Bone marrow (tissue), 2 donors: ENCODE results near the gene FUOM.
A peak's percentile ranks its signal among the peaks of the same experiment; 100 is the strongest.

Experiments
- DNase-seq, 2 donors: peaks; one replicate each; lab custom pipeline; 2025; lab: John Stamatoyannopoulos, UW

The FUOM gene

DNA sequence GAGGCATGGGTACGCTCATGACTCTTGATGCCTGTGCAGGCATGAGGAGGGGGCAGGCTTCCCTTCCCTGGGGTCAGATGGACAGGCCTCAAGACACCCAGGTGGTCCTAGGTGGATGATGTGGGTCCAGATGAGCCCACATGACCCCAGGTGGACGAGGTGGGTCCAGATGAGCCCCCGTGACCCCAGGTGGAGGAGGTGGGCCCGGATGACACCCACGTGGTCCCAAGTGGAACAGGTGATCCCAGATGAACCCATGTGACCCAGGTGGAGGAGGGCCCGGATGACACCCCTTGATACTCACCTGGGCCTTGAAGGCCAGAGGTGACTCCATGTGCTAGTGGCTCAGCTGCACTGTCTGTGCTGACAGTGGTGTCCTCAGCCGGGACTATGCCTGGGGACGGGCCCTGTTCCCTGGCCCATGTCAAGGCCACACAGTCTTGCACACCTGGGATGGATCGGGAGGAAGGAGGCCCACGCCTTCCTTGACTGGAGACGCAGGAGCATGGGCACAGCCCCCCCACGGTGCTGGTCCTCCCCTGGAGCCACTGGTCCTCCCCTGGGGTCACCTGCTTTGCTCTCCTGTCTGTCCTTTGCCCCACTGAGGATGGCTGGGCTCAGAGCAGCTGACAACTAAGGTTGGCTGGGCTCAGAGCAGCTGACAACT lies 7.4 kb downstream of the FUOM start:
- DNase-seq: no peak

- no peak for DNase-seq
Measured at GRCh38 chr10:133349577-133350011, 8.2 kb downstream of the FUOM start.

- DNase-seq: no peak
Measured at GRCh38 chr10:133349160-133349568, 8.7 kb downstream of the FUOM start.

GRCh38 chr10:133347710-133348517 lies 9.9 kb downstream of the FUOM start:
- no peak for DNase-seq

DNA sequence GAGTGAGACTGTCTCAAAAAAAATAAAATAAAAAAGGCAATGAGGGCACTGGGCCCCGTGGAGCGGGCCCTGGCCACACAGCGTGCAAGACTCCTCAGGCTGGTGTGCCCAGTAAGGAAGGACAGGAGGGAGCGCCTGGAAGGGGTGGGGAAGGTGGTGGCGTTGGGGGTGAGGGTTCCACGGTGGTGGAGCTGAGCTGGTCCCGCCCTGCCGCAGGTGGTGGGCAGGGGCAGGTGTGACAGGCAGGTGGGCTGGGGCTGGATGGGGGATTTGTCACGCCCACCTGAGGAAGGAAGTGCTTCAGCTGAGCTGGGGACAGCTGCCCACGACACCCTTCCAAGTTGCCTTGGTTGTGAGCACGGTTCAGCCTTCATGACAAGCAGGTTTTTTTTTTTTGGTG lies 11.4 kb downstream of the FUOM start:
- no peak for DNase-seq

GRCh38 chr10:133344236-133344635 lies 13.6 kb downstream of the FUOM start:
- no peak for DNase-seq

DNA sequence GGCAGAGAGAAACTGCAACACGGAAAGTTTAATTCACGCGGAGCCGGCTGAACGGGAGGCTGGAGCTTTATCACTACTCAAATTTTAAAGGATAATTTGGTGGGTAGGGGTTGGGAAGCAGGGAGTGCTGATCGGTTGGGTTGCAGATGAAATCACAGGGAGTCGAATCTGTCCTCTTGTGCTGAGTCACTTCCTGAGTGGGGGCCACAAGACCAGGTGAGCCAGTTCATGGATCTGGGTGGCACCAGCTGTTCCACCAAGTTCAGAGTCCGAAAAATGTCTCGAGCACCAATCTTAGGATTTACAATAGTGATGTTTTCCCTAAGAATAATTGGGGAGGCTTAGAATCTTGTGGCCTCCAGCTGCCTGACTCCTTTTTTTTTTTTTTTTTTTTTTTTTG lies 14.3 kb downstream of the FUOM start:
- no peak for DNase-seq

DNA sequence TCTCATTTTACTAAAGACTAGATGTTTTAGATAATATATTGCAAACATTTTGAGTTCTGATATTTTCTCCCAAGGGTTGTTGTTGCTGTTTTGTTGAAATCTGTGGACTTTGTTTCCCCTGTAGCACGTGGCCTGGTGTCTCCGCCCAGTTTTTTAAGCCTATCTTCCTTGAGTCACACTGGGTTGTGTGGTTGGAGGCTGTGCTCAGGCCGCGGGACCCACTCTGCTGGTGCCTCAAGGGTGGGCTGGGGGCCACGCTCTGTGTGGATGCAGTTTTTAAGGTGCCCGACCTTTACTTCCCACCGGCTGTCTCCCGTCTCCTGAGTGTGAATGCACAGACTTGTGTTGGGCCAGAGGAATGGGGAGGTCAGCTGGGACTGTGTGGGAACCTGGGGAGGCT lies 14.9 kb downstream of the FUOM start:
- DNase-seq: no peak

DNA sequence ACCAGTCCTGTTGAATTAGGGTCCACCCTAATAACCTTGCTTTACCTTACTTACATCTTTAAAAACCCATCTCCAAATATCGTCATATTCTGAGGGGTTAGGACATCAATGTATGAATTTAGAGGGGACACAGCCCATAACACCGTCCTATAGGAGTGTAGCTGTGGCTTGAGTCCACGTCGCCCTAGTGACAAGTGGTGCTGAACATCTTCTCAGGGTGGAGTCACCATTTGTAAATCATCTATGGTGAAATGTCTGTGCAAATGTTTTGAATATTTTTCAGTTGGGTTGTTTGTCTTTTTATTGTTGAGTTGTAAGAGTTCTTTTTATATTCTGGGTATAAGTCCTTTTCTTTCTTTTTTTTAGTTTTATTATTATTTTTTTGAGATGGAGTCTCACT lies 15.8 kb downstream of the FUOM start:
- DNase-seq: no peak

DNA sequence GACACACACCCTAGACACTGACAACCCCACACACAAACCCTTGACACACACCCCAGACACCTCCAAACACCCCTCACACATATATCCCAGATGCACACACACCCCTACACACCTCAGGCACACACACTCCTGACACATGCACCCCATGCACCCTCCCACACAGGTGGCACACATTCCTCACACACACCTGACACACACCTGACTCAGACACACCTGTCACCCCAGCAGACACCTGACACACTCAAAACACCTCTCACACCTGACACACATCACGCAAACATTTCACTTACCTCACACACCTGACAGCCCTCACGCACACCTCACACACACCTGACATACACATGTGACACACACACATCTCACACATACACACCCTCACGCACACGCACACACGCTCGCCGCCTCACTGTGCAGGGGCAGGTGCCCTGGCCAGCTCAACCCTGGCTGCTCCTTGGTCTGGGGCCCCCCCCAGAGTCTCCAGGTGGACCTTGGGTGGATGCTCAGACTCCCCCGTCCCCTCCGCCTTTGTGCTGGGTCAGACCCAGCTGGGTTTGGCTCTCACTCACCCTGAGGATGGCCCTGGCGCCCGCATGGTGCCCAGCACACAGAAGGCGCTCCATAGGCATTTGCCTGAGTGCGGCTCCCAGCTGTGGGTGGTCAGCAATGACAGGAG lies 18.0 kb downstream of the FUOM start:
- no peak for DNase-seq

- DNase-seq: no peak
Measured at GRCh38 chr10:133338080-133339071, 19.4 kb downstream of the FUOM start.

GRCh38 chr10:133337370-133337725 lies 20.5 kb downstream of the FUOM start:
- DNase-seq: no peak

DNA sequence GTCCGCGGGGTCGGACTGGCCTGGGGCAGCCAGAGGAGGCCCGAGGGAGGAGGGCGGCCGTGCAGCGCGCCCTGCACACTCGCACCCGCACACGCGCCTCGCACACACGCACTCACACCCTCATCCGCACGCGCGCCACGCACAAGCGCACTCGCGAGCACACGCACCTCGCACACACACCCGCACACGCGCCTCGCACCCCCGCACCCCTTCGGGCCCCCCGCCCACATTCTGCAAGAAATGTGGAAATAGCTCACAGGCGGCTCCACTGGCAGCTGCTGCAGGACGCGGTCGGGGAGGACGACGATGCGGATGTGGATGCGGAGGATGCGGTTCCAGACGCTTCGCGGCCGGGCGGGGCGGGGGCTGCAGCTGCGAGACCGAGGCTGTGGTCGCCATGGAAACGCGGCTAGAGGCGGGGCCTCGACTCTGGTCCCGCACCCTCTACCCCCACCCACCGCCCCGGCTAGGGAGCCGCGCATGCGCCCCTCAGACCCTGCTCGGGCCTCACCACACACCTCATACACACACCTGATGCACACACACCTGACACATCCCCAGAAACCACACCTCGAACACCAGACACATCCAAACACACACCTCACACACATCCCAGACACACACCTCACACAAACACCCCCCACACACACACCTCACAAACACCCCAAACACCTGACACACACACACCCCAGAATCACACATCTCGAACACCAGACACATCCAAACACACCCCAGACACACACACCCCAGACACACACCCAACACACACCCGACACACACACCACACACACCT lies 21.0 kb downstream of the FUOM start, which contains the start of gene CALY:
Gene CALY, minus strand, starts transcription at position 320 of the 793 bp plus-strand sequence. CDS start 7,907 bp downstream, outside the sequence.
- DNase-seq: no peak

GRCh38 chr10:133336118-133336576 lies 21.7 kb downstream of the FUOM start:
- DNase-seq: no peak

DNA sequence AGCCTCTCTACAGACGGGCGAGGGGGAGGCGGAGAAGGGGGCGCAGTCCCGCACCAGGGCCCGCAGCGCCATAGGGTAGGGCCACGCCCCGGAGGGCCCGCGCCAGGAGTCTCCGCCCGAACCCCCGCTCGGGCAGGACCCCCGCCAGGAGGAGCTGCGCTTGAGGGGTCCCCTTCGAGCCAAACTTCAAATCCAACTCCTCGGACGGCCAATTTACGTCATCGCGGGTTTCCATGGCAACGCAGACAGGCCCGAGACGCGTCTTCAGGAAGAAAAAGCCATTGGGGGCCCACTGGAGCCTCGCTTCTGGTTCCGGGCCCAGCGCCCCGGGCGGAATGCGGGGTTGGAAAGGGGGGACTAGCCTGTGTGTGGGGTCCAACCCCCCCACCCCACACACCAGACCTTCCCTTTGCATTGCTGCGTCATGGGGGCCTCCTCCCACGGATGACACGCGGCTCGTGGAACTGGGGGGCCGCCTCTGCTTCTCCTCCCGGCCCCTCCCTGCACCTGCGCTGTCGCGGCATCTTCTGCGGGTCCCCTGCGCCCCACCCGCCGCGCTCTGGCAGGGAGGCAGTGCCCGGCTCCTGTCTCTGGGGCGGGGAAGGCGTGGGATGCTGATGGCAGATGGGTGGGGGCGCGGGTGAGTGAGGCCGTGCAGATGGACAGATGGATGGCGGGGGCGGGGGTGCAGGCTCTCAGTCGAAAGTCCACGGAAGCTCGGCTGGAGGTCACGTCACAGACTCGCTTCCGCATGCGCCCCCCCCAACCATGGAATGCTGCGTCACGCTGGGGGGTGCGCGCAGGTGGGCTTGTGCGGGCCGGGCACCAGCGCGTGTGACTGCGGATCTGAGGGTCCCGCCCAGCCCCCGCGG lies 22.3 kb downstream of the FUOM start:
- DNase-seq: peak in 1 of 2 donors; percentile 19

GRCh38 chr10:133334503-133335245 lies 23.1 kb downstream of the FUOM start:
- DNase-seq: no peak

GRCh38 chr10:133332936-133333699 lies 24.7 kb downstream of the FUOM start:
- no peak for DNase-seq
